Uterus (tissue), 4 donors: ENCODE results near the gene CCDC34. TPM values are rescaled to one million over a fixed set of nuclear protein-coding genes. Genes with fewer than 3 reads are reported as not detected.

ENCODE experiments used
- DNase-seq, 2 donors: peaks; one replicate each; pipeline ENCODE4 v3.0.0-alpha.2; 2019 to 2020
- H3K27ac ChIP-seq, 2 donors: fragments of 200-600 bp; sonication (generic); 1 replicate in 1 of 2; 2 replicates in 1 of 2; pipeline ENCODE4 v1.5.1; 2016 to 2018
- H3K27me3 ChIP-seq, 2 donors: fragments of 200-600 bp; sonication (generic); one replicate each; pipeline ENCODE4 v1.5.1; 2018 to 2019; ENCODE audit warnings: control low read depth in 1 of 2
- H3K36me3 ChIP-seq, 2 donors: fragments of 200-600 bp; sonication (generic); one replicate each; pipeline ENCODE4 v1.5.1; 2019; ENCODE audit warnings: control low read depth in 1 of 2
- H3K4me1 ChIP-seq, 2 donors: fragments of 200-600 bp; sonication (generic); one replicate each; pipeline ENCODE4 v1.5.1; 2018 to 2019; ENCODE audit warnings: control low read depth in 1 of 2
- H3K4me3 ChIP-seq, 2 donors: fragments of 200-600 bp; sonication (generic); 1 replicate in 1 of 2; 2 replicates in 1 of 2; pipeline ENCODE4 v1.5.1; 2018 to 2019; ENCODE audit warnings: mild to moderate bottlenecking in 1 of 2
- H3K9me3 ChIP-seq, 2 donors: fragments of 200-600 bp; sonication (generic); one replicate each; pipeline ENCODE4 v1.5.1; 2019; ENCODE audit warnings: control low read depth in 1 of 2
- POLR2A ChIP-seq, 2 donors: fragments of 450-650 bp; IDR thresholded peaks; one replicate each; pipeline ENCODE4 v1.6.1; 2016; ENCODE audit warnings: antibody characterized with exemption in 2 of 2, mild to moderate bottlenecking in 1 of 2, moderate library complexity in 1 of 2
- intact Hi-C: fragments of 100-400 bp; cut with DNase I; formaldehyde crosslinking; loops from one replicate; pipeline ENCODE4 v1.15.1; 2023; ENCODE audit warnings: low total_unique reads
- total RNA-seq, 4 donors: library from RNA; depleted of rRNA in 3 of 4; stranded (reverse); fragments of >200 nt in 3 of 4; gene quantifications; one replicate each; pipeline versions ENCODE4 v1.1.0 to v1.2.4, GENCODE V29; 2014 to 2023
- TF ChIP-seq, protein P1 (sequence below), 4 experiments: fragments of 200-600 bp in 2 of 4; fragments of 450-650 bp in 2 of 4; sonication (generic) in 2 of 4; IDR thresholded peaks; one replicate each; pipeline ENCODE4 v1.5.1; 2016 to 2019; ENCODE audit warnings: antibody characterized with exemption in 4 of 4, mild to moderate bottlenecking in 2 of 4, moderate library complexity in 1 of 4
- donor health status: DM: yes; HTN: yes; CAD: no.

Gene CCDC34
- total RNA-seq, 4 donors from 2014 or later = 0.26 to 8.2 (median 2.7) TPM; not detected in 1

GRCh38 chr11:27307232-27307631 is 55.8 kb downstream of the CCDC34 start:
- Histone ChIP-seq H3K27me3 (no peaks in the 10 kb centered on the region), H3K27ac (no peak overlapping the region), H3K36me3 (no peaks in the 10 kb centered on the region), H3K9me3 (no peaks in the 10 kb centered on the region), H3K4me1 (no peaks in the 10 kb centered on the region), H3K4me3 (no peak overlapping the region)
- intact Hi-C loops = no loop called here
- DNase-seq = no peak
- no peak for TF ChIP-seq POLR2A (IDR thresholded peaks at IDR 0.05)
- TF ChIP-seq, protein P1, sequence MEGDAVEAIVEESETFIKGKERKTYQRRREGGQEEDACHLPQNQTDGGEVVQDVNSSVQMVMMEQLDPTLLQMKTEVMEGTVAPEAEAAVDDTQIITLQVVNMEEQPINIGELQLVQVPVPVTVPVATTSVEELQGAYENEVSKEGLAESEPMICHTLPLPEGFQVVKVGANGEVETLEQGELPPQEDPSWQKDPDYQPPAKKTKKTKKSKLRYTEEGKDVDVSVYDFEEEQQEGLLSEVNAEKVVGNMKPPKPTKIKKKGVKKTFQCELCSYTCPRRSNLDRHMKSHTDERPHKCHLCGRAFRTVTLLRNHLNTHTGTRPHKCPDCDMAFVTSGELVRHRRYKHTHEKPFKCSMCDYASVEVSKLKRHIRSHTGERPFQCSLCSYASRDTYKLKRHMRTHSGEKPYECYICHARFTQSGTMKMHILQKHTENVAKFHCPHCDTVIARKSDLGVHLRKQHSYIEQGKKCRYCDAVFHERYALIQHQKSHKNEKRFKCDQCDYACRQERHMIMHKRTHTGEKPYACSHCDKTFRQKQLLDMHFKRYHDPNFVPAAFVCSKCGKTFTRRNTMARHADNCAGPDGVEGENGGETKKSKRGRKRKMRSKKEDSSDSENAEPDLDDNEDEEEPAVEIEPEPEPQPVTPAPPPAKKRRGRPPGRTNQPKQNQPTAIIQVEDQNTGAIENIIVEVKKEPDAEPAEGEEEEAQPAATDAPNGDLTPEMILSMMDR (IDR thresholded peaks at IDR 0.05) = no peak

GRCh38 chr11:27305751-27306150 is 57.3 kb downstream of the CCDC34 start:
- H3K27ac ChIP-seq = no peak overlapping the region
- H3K9me3 ChIP-seq = no peaks in the 10 kb centered on the region
- no peaks in the 10 kb centered on the region for H3K4me1 ChIP-seq
- intact Hi-C loops = no loop called here
- TF ChIP-seq, protein P1 (IDR thresholded peaks at IDR 0.05) = no peak
- TF ChIP-seq POLR2A (IDR thresholded peaks at IDR 0.05) = no peak
- no peaks in the 10 kb centered on the region for H3K27me3 ChIP-seq
- H3K4me3 ChIP-seq = no peak overlapping the region
- no peak for DNase-seq
- H3K36me3 ChIP-seq = no peaks in the 10 kb centered on the region

GRCh38 chr11:27304514-27304913 is 58.5 kb downstream of the CCDC34 start:
- intact Hi-C loops = no loop called here
- no peak overlapping the region for H3K27ac ChIP-seq
- DNase-seq = no peak
- no peaks in the 10 kb centered on the region for H3K4me1 ChIP-seq
- no peaks in the 10 kb centered on the region for H3K27me3 ChIP-seq
- no peaks in the 10 kb centered on the region for H3K36me3 ChIP-seq
- no peaks in the 10 kb centered on the region for H3K9me3 ChIP-seq
- TF ChIP-seq, protein P1 (IDR thresholded peaks at IDR 0.05) = no peak
- TF ChIP-seq POLR2A (IDR thresholded peaks at IDR 0.05) = no peak
- no peak overlapping the region for H3K4me3 ChIP-seq

- DNase-seq = no peak
- TF ChIP-seq POLR2A (IDR thresholded peaks at IDR 0.05) = no peak
- TF ChIP-seq, protein P1 (IDR thresholded peaks at IDR 0.05) = no peak
- intact Hi-C loops = no loop called here
Measured at GRCh38 chr11:27303903-27304302, 59.1 kb downstream of the CCDC34 start.

GRCh38 chr11:27300974-27301373 is 62.0 kb downstream of the CCDC34 start:
- H3K4me3 ChIP-seq = no peak overlapping the region
- H3K36me3 ChIP-seq = no peaks in the 10 kb centered on the region
- DNase-seq = no peak
- intact Hi-C loops = no loop called here
- TF ChIP-seq POLR2A (IDR thresholded peaks at IDR 0.05) = no peak
- TF ChIP-seq, protein P1 (IDR thresholded peaks at IDR 0.05) = no peak
- no peaks in the 10 kb centered on the region for H3K9me3 ChIP-seq
- H3K27ac ChIP-seq = no peak overlapping the region
- no peaks in the 10 kb centered on the region for H3K4me1 ChIP-seq
- H3K27me3 ChIP-seq = no peaks in the 10 kb centered on the region

More at GRCh38 chr11:27303903-27304302, 59.1 kb downstream of the CCDC34 start:
- Histone ChIP-seq H3K4me1 (no peaks in the 10 kb centered on the region), H3K4me3 (no peak overlapping the region), H3K9me3 (no peaks in the 10 kb centered on the region), H3K36me3 (no peaks in the 10 kb centered on the region), H3K27me3 (no peaks in the 10 kb centered on the region), H3K27ac (no peak overlapping the region)
